CD4-positive, alpha-beta T cell treated with Interleukin-1 beta for 1 hour (primary cell): Measurements from ENCODE around the gene MATN1.

Experiments
- DNase-seq, 2 donors: peaks; one replicate each; pipeline ENCODE4 v3.0.0-alpha.2; 2020 to 2022

Gene MATN1

GRCh38 chr1:30715216-30715615, 8.2 kb downstream of the MATN1 start:
- no peak for DNase-seq

GRCh38 chr1:30714536-30715090, 8.8 kb downstream of the MATN1 start:
- no peak for DNase-seq

GRCh38 chr1:30714025-30714424, 9.4 kb downstream of the MATN1 start:
- DNase-seq: no peak

GRCh38 chr1:30713311-30713710, 10.1 kb downstream of the MATN1 start:
- DNase-seq: no peak

- DNase-seq: no peak
Observed at GRCh38 chr1:30712583-30712982, 10.8 kb downstream of the MATN1 start.

- no peak for DNase-seq
Observed at GRCh38 chr1:30710407-30710806, 13.0 kb downstream of the MATN1 start.

- DNase-seq: no peak
Observed at GRCh38 chr1:30708361-30708728, 15.0 kb downstream of the MATN1 start.

GRCh38 chr1:30707412-30708360, 15.7 kb downstream of the MATN1 start:
- peak; percentile 52 to 54 for DNase-seq

- DNase-seq: no peak
Observed at GRCh38 chr1:30706528-30706927, 16.9 kb downstream of the MATN1 start.

- no peak for DNase-seq
Observed at GRCh38 chr1:30705698-30706097, 17.7 kb downstream of the MATN1 start.

GRCh38 chr1:30704765-30705509, 18.4 kb downstream of the MATN1 start:
- no peak for DNase-seq

- no peak for DNase-seq
Observed at GRCh38 chr1:30704271-30704670, 19.1 kb downstream of the MATN1 start.

GRCh38 chr1:30702823-30703222, 20.6 kb downstream of the MATN1 start:
- no peak for DNase-seq

GRCh38 chr1:30701258-30701633, 22.1 kb downstream of the MATN1 start:
- DNase-seq: no peak

- no peak for DNase-seq
Observed at GRCh38 chr1:30700528-30701257, 22.7 kb downstream of the MATN1 start.

GRCh38 chr1:30699762-30700161, 23.6 kb downstream of the MATN1 start:
- DNase-seq: no peak

- DNase-seq: no peak
Observed at GRCh38 chr1:30698401-30698981, 24.9 kb downstream of the MATN1 start.

GRCh38 chr1:30697571-30698376, 25.6 kb downstream of the MATN1 start:
- no peak for DNase-seq

GRCh38 chr1:30696831-30697230, 26.6 kb downstream of the MATN1 start:
- no peak for DNase-seq

- no peak for DNase-seq
Observed at GRCh38 chr1:30695439-30695841, 27.9 kb downstream of the MATN1 start.

- no peak for DNase-seq
Observed at GRCh38 chr1:30694280-30695175, 28.9 kb downstream of the MATN1 start.
